Testis (tissue), 2 donors: ENCODE measurements around the gene PHLDA3.

ENCODE experiments used
- CTCF ChIP-seq, 3 experiments: fragments of 450-650 bp in 2 of 3; fragments of 200-600 bp in 1 of 3; sonication (generic) in 1 of 3; IDR thresholded peaks; one replicate each; pipeline ENCODE4 v1.5.1; 2016 to 2019; ENCODE audit warnings: antibody characterized with exemption in 3 of 3, mild to moderate bottlenecking in 2 of 3, moderate library complexity in 1 of 3
- POLR2A ChIP-seq: fragments of 450-650 bp; IDR thresholded peaks from one replicate; pipeline ENCODE4 v1.6.1; 2017; ENCODE audit warnings: antibody characterized with exemption, mild to moderate bottlenecking, moderate library complexity

GRCh38 chr1:201430776-201431175 lies 38.2 kb downstream of the PHLDA3 start:
- TF ChIP-seq POLR2A (no peak), CTCF (IDR thresholded peaks at IDR 0.05) (no peak)
